NCI-H2196 (cell line): ENCODE results near the gene CALU.

ENCODE experiments used
- DNase-seq: peaks from one replicate; lab custom pipeline; 2025; ENCODE audit not compliant: unreplicated experiment; lab: John Stamatoyannopoulos, UW

Gene CALU

DNA sequence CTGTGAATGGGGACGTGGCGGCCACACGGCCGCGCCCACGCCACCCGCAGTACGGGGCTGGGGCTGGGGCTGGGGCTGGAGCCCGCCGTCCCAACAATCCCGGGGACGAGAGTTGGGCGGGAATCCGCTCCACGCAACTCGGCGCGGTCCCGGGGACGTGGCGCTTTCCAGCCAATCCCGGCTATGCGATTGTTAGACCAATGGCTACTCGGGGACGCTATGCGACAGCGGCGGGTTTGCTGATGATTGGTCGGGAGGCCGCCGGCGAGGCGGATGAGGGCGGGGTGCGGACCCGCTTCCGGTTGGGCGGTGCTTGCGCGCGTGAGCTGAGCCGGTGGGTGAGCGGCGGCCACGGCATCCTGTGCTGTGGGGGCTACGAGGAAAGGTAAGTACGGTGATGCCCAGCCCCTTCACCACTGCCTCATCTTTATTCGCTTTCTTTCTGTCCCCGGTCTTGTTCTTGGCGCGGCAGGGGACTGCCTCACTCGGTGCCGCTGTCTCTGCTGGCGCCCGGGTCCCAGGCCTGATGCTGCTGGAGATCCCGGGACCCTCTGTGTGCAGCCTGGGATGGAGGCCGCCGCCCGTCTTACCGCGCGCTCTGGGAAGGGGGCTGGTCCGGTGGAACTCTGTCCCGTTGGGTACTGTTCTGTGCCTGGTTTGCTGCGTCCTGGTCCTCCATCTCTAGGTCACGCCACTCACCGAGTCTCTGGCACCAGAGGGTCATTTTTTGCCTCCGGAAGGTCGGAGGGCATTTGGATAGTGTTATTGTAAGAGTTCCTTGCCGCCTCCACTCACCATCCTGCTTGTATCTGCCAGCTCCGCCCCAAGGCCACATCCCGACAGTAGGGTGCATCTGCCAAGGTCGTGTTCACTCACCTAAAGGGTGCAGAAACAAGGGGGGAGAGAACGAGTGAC, at the start of gene CALU:
TSS of gene CALU (plus strand) at position 312 of the 915 bp plus-strand sequence. CDS start 9,225 bp downstream, outside the sequence.
- DNase-seq = peak; percentile 96

DNA sequence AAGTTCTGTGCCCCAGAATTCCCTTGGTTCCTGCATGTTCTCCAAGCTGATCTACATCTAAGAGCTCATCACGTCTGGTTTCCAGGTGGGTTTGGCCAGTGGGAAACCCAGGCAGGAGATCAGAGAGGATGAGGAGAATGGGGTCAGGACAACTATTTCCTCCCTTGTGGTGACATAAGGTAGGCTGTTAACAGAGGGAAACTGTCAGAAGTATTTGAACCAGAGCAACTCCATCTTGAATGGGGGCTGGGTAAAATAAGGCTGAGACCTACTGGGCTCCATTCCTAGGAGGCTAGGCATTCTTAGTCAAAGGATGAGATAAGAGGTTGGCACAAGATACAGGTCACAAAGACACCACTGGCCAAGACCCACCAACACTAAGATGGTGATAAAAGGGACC, 47.9 kb upstream of the CALU start:
- no peak for DNase-seq

- no peak for DNase-seq
Measured at GRCh38 chr7:128692623-128693270, 46.4 kb upstream of the CALU start.

DNA sequence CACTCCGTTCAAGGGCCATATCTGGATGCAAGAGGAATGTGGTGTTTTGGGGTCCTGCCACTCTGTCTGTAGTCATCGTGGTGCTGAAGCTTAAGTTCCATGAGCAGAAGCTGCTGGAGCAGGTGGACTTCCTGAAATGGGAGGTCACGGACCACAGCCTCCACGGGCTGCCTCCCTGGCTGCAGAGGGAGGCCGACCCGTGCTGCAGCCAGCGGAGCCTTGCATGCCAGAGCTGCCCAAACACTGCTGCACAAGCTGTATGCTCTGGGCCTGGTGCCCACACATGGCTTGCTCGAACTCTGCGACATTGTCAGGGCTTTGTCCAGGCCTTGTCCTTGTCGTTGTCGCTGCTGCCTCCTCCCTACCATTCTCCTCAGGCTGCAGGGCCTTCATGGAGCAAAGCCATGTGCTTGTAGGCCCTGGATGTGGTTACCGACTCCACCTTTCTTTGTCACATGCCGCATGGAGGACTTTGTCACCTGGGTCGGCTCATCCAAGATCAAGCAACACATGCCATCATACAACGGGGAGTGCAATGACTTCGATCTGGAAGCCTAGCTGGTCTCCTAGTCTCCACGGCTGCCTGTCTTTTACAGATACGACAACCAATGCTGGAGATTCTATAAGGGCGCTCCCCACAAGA, 45.7 kb upstream of the CALU start:
- no peak for DNase-seq

- DNase-seq = no peak
Measured at GRCh38 chr7:128694738-128695137, 44.4 kb upstream of the CALU start.

- DNase-seq = no peak
Measured at GRCh38 chr7:128697302-128697905, 41.8 kb upstream of the CALU start.

DNA sequence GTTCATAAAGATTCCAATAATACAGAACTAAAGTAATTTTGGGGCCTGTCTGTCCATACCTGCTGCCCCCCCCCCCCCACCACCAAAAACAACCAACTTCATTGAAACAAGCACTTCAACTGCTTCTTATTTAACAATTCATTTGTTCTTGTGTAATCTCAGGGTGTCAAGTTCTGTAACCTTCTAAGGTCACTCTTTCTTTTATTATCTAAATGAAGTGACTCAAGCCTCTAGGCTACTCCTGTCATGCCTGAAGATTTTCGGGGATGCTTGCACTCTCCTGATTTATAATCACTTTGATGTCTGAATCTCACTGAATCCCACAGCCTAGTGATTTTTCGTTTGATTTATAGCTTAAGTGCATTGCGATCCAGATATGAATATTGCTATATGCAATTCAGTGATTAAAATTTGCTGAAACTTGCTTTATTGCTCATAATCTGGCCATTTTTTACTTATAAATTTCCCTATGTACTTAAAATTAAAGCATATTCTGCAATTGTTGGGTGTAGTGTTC, 39.9 kb upstream of the CALU start:
- no peak for DNase-seq

- DNase-seq = no peak
Measured at GRCh38 chr7:128699895-128700294, 39.3 kb upstream of the CALU start.

- no peak for DNase-seq
Measured at GRCh38 chr7:128701062-128701785, 37.9 kb upstream of the CALU start.

- DNase-seq = no peak
Measured at GRCh38 chr7:128703609-128704241, 35.4 kb upstream of the CALU start.

GRCh38 chr7:128705891-128706333, 33.2 kb upstream of the CALU start:
- no peak for DNase-seq

GRCh38 chr7:128707752-128708151, 31.4 kb upstream of the CALU start:
- no peak for DNase-seq

- DNase-seq = no peak
Measured at GRCh38 chr7:128708235-128708634, 30.9 kb upstream of the CALU start.

- no peak for DNase-seq
Measured at GRCh38 chr7:128708824-128709223, 30.3 kb upstream of the CALU start.

DNA sequence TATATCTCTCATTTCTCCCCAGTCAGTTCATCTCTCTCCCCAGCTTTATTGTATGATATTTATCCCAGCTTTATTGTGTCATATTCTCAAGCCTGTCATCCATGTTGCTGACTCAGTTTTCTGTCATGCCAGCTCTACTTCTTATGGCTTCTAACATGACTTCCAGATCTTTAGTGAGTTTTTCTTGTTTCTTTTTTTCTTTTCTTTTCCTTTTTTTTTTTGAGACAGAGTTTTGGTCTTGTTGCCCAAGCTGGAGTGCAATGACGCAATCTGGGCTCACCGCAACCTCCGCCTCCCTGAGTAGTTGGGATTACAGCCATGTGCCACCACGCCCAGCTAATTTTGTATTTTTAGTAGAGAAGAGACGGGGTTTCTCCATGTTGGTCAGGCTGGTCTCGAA, 28.7 kb upstream of the CALU start:
- no peak for DNase-seq

DNA sequence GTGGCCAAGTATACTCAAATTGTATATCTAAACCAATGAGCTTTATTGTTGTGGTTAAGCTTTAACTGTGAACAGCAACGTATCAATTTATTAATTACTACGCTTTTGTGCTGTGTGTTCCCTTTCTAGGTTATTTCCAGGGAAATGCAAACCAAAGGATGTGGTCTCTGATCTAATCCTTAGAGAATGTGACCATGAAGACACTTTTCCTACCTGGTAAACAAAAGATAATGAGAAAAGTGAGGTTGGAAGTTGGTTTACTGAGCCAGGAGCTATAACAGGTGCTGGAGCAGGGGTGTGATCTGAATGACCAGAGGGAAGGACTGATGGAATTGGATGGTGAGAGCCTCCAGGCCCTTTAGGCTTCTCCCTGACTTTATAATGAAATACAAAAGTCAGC, 25.4 kb upstream of the CALU start:
- no peak for DNase-seq

DNA sequence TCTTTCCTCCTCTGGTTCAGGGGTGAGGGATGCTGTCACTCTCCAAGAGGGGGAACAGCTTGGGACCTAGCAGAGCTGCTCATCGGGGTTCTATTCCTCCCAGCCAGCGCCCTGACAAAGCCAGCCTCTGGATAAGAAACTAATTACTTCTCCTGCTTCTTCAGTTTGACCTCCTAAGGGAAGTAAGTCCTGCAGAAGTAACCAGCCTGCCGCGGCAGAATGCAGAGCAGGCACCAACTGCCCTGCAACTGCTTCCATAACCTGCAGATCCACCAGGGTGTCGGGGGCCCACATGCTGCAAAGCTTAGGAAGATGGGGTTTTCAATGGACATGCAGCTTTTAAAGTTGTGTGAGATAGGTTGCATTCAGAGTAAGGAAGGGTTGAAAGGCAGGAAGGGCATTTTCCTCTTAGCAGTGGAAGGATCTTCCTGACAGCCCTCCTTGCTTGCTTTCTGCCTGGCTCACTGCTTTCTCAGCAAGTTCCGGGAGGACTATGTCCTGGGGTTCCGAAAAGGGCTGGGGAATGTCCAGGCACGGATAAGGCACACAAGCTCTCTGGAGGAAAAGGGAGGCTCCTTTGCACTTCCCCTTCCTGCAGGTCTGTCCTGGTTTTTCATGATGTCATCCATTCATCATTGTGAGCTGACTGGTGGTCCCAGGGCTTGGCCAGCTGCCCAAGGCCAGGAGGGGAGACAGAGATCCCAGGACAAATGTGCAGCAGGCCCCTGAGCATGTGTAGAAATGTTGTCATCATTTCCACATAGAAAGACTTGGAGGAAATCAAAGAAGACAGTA, 24.3 kb upstream of the CALU start:
- no peak for DNase-seq

- DNase-seq = no peak
Measured at GRCh38 chr7:128718967-128719642, 20.1 kb upstream of the CALU start.

DNA sequence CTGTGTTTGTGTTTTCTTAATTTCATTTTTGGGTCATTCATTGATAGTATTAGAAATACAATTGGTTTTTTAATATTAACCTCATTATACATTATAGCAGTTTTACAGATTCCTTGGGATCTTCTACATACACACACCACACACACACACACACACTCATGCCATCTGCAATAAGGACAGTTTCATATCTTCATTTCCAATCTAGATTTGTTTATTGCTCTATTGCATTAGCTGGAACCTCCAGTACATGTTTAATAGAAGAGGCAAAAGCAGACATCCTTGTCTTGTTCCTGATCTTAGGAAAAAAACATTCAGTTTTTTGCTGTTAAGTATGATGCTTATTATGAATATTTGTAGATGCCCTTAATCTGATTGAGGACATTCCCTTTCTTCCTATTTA, 17.8 kb upstream of the CALU start:
- no peak for DNase-seq
